NCI-H146 treated with DMSO at 0.1 percent for 48 hours (cell line): Measurements from ENCODE around the gene BRINP1.

ENCODE experiments used
- DNase-seq: peaks from one replicate; lab custom pipeline; 2025; ENCODE audit not compliant: unreplicated experiment; lab: John Stamatoyannopoulos, UW

The BRINP1 gene

DNA sequence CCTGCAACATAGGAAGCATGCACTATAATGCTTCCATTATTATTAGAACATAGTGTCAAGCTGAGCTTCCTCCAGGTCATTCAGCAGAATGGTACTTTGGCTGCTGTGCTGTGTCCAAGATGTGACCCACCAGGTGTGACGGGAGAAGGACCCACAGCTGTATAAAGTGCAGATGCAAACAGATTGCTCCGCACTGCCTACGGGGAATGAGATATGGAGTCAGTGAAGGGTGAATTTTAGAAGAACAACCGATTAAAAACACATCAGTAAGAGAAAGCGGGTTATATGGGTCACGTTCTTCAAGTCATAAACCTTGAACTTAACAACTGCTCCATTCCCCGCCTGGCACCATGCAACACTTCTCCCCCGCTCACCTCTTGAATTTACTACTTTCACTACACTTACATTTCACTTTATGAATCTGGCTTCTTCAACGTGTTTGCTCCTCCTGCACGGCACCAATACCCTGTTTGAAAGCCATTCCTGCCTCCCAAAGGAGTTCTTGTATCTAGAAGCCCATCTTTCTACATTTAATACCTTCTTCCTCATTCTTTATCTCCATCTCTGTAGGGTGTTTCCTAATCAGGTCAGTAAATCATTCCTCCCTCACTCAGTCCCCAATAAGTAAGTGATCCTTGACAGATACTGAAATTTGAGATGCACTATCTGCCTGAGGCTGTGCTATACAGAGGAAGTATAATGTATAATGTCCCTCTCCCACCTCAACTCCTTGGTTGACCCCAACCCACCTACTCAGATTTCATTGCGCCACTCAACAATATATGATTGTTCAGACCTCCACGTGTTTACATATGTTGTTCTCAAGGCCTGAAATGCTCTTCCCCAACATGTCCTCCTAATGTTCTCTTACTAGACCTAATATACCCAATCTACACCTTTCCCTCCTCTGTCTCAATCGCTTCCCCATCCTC lies 25.9 kb downstream of the BRINP1 start:
- DNase-seq, result no peak

DNA sequence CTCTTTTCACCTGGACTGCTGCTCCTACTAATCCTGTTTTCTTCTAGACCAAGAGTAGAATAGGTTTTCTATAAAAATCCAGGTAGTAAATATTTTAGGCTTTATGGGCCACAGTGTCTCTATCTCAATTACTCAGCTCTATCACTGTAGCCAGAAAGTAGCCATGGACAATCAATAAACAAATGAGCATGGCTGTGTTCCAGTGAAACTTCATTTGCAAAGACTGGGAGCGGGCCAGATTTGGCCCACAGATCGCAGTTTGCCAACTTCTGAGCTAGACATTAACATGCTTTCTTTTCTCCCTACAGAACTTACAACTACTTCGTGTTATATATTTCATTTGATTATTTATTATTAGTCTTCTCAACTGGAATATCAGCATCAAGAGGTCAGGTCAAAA lies 30.2 kb downstream of the BRINP1 start:
- no peak for DNase-seq

DNA sequence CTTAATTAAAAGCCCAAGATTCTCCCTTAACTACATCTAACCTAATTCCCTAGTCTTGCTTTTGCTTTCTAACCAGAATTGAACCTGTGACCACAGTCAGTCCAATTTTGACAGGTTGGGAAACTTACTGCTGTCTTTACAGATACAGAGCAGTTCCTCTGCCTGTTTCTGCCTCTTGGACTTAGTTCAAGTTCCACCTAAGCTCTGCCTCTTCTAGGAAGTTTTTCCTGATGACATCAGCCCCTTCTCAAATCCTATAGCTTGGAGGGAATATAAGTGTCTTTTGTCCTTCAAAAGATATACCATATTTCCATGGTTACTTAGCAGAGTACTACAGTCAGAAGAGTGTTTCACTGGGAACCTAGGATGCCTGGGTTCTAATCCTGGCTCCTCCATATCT lies 31.7 kb downstream of the BRINP1 start:
- no peak for DNase-seq

DNA sequence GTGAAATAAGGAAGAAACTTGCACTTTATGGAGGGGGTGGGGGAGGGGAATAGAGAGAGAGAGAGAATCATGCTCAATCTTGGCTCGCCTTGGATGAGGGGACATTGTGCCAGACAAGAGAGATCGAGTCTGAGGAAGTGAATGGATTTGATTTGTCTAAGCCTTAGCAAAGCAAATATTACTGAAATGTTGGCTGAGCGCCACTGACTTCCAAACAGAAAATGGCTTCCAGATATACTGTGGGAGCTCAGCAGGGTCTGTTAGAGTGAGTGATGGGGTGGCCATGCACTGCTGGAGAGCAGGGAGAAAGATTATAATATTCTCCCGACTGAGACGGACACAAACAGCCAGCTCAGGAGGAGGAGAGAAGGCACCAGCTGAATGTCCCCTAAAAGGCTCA lies 34.5 kb downstream of the BRINP1 start:
- DNase-seq, result no peak

DNA sequence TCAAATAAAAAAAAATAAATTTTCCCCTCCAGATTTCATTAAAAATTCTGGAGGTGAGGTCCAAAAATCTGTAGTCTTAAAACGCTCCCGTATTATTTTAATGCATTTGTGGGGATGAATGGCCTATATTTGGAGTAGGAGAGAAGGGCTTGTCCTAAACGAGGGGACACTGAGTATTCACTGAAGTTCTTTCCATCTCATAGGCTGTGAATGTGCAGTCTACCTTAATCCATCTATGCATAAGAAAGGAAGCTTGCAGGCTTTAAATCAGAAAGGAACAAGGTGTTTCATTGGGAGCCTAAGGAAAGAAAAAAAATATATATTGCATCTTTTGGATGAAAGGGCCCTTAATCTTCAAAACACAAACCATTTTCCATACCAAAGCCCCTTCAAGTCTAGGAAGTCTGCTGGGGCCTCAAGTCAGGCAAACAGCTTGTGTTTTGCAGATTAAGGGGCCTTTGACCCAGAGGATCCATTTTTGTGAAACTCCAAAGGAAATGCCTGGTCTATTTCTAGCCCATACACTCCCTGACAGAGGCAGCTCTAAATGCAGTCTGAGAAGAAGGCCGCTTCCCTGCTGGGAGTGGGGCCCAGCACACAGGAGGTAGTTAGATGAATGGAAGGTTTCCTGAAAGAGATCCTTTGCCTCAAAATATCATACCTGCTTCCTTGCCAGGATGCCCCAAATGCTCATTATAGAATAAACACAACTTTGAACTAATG lies 35.6 kb downstream of the BRINP1 start:
- DNase-seq, result no peak

DNA sequence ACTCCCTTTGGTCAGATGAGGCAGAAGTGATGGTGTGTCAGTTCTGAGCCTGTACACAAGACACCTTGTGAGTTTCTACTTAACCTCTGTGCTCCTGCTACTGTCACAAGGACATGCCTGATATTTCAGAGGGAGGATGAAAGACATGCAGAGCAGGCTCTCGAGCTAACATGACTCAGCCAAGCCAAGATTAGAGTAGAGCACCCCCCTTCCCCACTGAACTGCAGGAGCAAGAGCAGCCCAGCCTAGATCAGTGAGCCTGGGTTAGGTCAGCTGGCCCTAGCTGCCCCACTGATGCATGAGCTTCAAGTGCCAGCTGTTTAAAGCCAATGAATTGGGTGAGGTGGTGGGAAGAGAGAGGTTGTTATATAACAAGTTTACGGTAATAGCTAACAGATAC lies 36.7 kb downstream of the BRINP1 start:
- DNase-seq, result no peak

DNA sequence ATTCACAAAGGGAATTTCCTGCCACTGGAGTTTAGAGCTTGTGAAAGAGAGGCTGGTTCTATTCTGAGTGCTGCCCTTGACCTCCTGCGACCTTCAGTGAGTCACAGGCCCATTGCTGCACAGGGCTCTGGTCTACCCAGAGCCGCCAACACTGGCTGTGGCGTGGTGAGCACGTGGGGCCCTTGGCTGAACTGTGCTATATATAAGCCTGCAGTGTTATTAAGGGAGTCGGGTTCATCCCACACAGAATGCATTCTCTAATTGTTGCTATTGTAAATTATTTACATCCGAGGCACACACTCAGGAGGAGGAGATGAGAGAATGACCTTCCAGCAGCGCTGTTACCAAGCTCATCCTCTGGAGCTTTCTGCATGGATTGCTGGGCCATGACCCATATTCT lies 47.1 kb downstream of the BRINP1 start:
- DNase-seq, result no peak

DNA sequence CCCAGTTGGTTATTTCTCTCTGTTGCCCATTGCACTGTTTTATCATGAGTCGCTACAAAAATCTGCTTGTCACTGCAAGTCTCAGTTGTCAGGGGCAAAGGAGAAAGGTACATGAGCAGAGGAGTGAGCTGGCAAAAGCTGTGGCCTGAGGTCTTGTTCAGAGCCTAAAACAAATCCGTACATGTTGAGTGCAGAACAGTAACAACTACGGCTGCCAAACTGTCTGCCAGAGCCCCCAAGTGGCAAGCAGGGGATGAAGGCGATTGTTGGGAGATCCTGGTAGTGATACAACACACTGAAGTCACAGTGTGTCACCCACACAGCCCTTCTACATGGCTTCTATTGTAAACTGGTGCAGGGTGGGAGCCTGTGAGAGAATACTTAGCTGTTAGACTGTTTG lies 50.9 kb downstream of the BRINP1 start:
- DNase-seq, result no peak

DNA sequence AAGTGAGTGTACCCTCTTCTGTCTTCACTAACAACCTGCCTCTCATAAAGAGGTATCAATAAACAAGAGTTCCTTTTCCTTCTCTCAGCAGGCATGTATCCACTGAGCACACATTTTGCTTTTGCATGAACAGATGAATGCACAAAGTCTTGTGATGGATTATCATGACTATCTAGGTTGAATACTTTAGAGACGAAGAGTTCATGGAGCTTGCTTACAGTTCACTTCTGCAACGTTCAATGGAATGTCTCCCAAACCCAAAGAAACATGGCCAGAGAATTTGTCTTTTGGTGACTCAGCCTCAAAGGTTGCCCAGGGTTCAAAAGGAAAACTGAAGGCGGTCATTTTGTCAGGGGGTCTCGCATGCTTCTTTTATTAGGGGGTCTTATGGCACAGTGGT lies 55.4 kb downstream of the BRINP1 start:
- DNase-seq, result no peak

DNA sequence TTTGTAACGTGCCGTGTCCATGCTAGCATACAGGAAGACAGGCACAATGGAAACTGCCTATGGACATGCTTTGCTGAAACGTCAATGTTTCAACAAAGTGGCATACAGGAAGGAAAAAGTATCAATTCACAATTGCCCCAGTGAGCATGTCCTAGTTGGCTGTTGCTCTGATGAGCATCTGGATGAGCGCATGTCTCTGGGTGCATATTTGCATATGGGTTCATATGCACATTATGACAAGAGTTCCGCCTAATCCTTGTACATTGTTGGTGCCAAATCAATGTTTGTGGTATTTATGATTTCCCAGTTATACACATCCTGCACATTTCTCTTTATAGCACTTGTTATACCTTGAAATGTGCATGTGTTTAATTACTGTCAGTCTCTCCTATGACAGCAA lies 58.5 kb downstream of the BRINP1 start:
- no peak for DNase-seq

DNA sequence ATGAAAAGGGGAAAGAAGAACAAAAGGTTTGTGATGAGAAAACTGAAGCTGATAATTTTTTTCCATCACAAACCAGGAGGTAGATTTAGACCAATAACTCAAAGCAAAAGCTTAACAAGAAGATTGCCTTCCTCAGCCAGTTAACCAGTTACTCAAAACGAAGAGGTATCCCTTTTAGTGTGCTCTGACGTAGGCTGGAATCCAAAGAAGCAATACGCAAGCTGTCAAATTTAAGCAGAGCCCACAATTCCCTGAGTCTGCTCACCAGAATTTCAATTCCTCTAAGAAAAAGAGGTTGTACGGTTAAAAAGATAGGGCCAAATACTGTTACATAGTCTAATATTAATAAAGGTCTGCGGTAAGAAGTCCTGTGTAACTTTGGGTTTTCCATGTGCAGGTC lies 61.8 kb downstream of the BRINP1 start:
- DNase-seq, result no peak

DNA sequence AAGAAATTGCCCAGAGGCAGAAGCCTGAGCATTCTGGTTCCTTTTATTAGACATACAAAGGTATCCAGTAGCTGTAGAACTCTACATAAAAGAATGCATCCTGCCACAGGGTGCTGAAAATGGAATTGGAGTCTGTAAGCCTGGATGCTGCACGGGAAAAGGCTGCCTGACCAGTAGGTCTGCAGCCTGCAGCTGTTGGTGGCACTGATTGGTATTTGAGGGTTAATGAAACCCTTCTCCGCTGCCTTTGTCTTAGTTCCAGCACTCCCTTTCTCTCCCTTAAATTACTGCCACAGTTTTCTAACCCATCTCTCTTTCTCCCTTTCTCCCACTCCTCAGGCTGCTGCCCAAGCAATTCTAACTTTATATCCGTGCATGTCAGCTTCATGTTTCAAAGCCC lies 64.7 kb downstream of the BRINP1 start:
- DNase-seq, result no peak

DNA sequence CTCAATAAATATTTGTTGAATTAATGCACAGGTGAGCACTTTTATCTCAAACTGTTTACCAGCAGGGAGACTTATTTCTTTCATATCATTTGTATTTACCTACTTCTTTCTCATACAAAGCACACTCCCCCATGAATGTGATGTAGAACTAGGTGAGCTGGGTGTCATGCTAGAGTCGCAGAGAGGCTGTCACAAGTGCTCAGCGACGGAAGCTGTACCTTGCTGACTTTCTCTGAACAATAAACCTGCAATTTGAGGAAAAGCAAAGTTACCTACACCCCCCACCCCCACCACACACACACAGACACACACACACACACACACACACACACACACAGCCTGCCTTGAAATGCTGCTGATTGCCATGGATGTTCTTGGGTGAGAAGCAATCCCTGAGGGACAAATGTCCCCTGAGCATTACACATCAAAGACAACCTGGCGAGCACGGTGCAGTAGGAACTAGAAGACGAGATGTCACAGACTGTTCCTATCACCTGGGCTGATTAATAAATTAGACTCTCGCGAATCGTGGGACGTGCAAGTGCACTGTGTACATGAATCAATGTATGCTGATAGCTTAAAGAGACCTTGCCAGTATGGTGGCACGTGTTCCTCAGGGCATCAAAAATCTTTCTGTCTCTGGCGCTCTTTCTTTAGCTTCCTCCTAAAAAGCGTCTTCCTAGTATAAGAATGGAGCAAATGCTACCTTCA lies 66.1 kb downstream of the BRINP1 start:
- no peak for DNase-seq

DNA sequence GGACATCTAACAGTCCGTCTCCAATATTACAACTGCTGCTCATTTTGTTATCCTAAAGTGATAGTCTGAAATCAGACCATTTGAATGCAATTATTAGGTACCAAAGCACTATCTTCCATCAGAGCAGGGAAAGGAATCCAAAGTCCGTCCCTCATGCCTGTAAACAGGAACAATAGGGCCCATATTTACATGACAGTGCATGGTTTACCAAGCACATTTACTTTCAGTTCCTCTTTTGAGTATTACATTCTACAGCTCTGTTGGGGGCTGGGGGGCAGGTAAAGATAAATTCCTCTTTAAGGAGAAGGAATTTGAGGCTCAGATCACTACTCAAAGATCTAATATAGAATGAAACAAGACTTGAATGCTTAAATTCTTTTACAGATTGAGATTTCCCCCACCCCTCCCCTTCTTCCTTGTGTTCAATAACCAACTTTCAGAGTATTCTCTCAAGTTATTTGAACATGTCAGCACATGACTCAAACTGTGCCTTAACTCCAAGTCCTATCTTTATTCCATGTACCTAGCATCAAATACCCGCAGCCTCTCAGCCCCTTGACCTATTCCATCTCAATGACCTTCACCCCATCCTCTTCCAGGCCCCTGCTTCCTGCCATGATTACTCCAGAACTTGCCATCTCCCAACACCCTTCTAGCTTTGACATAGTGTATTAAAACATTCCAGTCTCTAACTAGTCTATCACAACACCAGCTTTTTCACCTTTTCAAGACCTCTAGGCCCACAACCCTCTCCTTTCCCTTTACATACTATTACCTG lies 71.0 kb downstream of the BRINP1 start:
- DNase-seq, result no peak

DNA sequence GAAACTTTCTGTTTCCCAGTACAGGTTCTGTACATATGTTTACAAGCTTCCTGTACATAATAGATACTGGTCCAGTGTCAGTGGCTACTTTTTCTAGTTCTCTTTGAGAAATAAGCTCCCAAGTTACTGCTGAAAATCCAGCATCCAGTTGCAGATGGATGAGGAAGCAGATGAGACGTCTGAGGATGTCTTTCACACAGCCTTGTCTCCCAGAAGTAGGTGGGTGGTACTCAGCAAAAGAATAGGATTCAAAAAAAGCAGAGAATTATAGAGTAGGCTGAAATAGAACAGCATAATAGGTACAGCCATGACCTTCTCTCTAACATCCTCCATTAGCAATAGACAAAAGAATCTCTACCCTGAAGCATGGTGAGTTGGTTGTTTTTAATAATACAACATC lies 77.7 kb downstream of the BRINP1 start:
- no peak for DNase-seq

DNA sequence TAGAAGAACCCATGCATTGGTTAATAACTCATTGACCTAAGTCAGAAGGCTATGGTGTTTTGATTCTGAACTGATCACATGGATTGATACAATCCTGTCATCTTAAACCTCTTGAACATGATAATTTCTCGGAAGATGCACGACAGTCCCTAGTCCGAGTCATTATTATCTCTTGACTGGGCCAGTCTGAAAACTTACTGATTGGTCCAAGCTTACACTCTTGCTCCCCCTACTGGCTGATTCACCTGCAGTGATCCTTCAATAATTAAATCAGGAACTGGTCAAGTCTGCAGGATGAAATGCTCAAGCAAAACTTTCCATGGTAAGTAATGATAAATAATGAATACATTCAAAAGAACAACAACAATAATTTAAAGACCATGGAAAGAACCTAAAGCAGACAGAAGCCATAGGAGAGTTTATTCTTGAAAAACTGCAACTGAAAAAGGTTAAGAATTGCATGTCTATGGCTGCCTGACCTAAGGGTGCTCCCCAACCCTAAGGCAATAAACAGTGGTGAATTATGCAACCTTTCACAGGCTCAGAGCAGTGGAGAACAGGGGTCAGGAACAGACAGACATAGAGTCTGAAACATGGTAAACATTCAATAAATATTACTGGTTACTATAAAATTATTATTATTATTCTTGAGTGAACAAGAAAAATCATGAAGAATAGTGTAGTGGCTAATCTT lies 79.3 kb downstream of the BRINP1 start:
- peak; percentile 1 for DNase-seq

DNA sequence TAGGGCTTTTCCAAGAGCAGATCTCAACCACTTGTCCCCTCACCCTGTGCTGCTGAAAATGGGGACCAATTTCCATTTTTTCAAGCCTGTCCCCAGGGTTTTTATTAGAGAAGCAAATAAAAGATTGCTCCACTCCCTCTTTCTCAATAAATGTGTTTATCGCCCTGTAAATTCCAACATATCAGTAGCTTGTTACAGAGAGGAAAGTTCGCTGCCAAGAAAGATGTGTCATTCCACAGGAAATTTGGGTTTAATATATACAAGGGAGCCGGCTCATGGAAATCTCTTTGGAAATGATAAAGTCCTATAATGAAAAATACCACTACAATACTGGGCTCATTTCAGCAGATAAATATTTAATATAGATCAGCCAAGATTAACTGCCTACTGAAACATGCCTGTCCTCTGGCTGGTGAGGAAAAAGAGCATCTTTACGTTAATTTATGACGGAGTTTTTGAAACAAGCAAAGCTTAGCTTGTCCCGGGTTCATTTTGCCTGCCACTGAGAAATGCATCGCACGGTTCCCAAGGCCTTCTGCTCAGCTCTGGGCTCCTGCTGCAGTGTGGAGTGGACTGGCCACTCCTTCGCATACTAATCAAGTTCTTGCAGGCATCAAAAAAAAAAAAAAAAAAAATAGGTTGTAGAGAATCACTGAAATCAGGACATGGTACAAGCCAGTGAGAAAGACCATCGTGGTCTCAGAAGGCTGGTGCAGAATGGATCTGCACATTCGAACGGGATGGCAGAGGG lies 84.5 kb downstream of the BRINP1 start:
- no peak for DNase-seq

DNA sequence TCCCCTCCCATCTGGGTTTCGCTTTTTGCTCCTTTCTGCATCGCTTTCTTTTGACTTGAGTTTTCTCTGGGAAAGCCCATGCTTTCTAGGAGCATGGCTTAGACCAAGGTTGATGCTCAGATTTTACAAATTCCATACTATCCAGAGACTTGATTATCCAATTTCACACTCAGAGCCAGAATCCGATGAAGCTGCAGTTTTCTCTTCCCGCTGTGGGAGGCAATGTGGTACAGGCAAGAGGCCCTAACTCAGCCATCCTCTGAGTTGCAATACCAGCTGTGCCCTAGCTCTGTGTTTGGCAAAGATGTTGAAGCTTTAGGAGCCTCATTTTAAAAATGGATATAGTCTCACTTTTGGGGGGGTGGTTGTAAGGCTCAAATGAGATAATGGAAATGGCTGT lies 85.1 kb downstream of the BRINP1 start:
- no peak for DNase-seq

DNA sequence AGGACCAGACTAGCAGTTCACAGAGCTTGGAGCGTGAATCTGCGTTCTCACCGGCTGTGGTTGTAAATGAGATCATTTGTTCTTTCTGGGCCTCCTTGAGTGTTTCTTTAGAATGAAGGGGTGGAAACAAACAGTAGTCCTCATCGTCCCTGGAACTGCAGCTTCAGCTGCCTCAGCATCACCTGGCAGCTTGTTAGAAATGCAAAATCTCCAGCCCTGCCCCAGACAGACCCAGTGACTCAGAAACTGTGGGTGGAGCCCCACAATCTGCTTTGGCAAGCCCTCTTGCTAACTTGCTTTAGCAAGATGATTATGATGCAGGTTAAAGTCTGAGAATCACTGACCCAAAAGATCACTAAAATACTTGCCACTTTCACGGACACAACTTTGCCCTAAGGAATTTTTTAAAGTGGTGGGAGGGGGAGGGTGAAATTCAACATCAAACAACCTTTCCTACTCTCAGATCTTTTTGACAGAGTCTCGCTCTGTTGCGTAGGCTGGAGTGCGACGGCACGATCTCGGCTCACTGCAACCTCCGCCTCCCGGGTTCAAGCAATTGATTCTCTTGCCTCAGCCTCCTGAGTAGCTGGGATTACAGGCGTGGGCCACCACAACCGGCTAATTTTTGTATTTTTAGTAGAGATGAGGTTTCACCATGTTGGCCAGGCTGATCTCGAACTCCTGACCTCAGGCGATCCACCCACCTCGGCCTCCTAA lies 86.0 kb downstream of the BRINP1 start:
- DNase-seq, result no peak
